GM18868 (cell line): Measurements from ENCODE around the gene SLC5A9.

Experiments used
- ATAC-seq: cut with Tn5 transposase; IDR thresholded peaks from one replicate; pipeline ENCODE4 v1.9.1; 2021; ENCODE audit warnings: mild to moderate bottlenecking, moderate library complexity; ENCODE audit not compliant: unreplicated experiment

The SLC5A9 gene

DNA sequence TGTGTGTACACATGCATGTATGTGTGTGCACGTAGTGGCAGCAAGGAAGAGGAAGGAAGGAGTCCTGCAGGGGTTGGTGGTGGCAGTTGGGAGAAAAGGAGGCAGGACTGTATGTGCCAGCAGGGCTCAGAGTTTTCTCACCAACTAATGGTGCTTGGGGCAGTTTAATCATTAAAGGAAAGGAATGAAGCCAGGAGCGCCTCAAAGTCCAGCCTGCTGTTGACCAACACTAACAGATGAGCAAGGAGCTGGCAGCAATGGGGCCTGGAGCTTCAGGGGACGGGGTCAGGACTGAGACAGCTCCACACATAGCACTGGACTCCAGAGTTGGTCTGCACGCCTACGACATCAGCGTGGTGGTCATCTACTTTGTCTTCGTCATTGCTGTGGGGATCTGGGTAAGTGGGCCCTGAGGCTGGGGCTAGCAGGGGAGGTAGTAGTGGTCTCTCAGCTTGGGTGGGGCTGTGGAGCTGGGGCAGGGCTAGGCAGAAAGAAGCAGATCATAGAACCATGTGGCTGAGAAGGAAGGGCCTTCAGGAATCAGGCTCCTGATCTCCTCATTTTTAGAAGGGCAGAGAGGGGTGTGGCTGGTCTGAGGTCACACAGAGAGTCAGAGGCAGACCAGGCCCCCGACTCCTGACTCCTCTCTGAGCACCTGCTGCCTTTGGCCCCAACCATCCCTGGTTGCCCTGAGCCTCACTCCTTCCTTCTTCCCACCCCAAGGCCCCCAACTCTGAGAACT lies at the start of gene SLC5A9:
SLC5A9 (plus strand) TSS at position 216 of the 742 bp plus-strand sequence; CDS start at position 237, 21 bp downstream.
- no peak for ATAC-seq

- no peak for ATAC-seq
Observed at GRCh38 chr1:48175116-48175515, 47.4 kb upstream of the SLC5A9 start.

DNA sequence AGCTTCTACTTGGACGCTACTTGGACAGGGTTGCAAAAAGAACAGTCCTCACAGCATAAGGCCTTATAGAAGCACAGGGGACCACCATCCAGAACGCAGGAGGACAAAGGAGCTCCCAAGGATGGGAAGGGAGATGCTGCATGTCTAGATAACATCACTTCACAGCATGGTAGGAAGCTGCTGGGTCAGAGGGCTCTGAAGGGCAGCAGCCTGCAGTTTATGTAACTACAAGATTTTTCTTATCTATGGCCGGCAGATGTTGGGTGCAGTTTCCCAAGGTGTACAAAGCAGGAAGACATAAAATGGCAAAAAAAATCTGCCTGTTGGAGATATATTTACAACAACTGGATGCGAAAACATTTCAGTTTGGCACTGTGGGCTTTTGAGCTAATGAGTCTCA lies 45.3 kb upstream of the SLC5A9 start:
- no peak for ATAC-seq

GRCh38 chr1:48181669-48182367 lies 40.7 kb upstream of the SLC5A9 start:
- peak; percentile 14 for ATAC-seq

- peak; percentile 94 for ATAC-seq
Observed at GRCh38 chr1:48182439-48182838, 40.1 kb upstream of the SLC5A9 start.

GRCh38 chr1:48186306-48186839 lies 36.1 kb upstream of the SLC5A9 start:
- ATAC-seq, result no peak

- ATAC-seq, result no peak
Observed at GRCh38 chr1:48187969-48188563, 34.5 kb upstream of the SLC5A9 start.

GRCh38 chr1:48190881-48191280 lies 31.6 kb upstream of the SLC5A9 start:
- ATAC-seq, result no peak

- ATAC-seq, result no peak
Observed at GRCh38 chr1:48194801-48195200, 27.7 kb upstream of the SLC5A9 start.

GRCh38 chr1:48196237-48196636 lies 26.3 kb upstream of the SLC5A9 start:
- no peak for ATAC-seq

- ATAC-seq, result no peak
Observed at GRCh38 chr1:48198970-48199369, 23.5 kb upstream of the SLC5A9 start.

- no peak for ATAC-seq
Observed at GRCh38 chr1:48200166-48200900, 22.2 kb upstream of the SLC5A9 start.

DNA sequence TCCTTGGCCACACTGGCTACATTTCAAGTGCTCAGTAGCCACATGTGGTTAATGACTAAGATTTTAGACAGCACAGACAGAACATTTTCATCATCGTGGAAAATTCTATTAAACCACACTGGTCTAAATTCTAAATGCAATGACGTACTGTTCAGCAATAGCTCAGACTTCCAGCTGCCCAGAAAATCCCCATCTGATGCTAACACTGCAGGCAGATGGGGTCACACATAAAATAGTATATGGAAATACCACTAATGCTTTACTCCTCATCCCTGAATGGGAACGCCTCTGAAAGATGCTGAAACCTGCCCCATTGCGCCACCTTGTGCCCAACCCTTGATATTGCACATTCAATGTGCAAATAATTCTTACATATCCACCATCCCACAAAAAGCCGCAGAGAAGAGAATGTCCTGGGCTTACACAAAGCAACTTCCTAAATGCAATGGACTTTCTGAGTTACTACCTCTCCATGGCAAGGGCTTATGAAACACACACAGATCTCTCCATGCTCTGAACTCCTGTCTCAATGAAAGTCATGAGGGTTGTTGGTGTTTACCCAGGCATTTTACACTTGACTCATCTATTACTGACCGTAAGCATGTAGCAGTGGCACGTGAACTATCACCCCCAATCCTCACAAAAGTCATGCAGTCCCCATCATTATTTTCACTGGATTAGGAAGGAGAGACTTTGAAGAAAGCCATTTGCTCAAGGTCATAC lies 20.3 kb upstream of the SLC5A9 start:
- ATAC-seq, result peak; percentile 60

- ATAC-seq, result peak; percentile 81
Observed at GRCh38 chr1:48203287-48203900, 19.1 kb upstream of the SLC5A9 start.

DNA sequence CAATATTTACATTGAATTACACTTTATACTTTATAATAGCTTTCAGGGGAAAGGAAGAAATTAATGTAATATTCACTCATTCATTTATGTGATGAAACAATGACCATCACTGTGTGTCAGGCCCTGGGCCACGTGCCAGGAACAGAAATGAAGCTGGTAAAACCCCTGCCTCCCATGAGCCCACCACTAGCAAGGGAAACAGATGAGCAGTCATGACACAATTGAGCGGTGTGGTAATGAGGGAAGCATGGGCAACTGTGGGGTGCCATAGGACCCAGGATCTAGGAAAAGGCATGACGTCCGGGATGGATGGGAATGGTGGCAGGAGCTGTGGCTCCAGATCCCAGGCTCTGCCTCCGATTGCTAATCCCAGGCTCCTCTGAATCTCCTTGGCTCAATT lies 17.0 kb upstream of the SLC5A9 start:
- no peak for ATAC-seq

GRCh38 chr1:48206371-48206770 lies 16.1 kb upstream of the SLC5A9 start:
- no peak for ATAC-seq

- ATAC-seq, result no peak
Observed at GRCh38 chr1:48207131-48207530, 15.4 kb upstream of the SLC5A9 start.

GRCh38 chr1:48207536-48208075 lies 14.9 kb upstream of the SLC5A9 start:
- no peak for ATAC-seq

GRCh38 chr1:48208251-48208650 lies 14.3 kb upstream of the SLC5A9 start:
- ATAC-seq, result no peak

- no peak for ATAC-seq
Observed at GRCh38 chr1:48208652-48209051, 13.9 kb upstream of the SLC5A9 start.
